OCI-LY7 (cell line): Measurements from ENCODE around the gene DNALI1. TPM values are rescaled to one million over a fixed set of nuclear protein-coding genes. Genes with fewer than 3 reads are reported as not detected.

Experiments used
- BruUV-seq: library from RNA; stranded (reverse); fragments of 400-500 nt; replicated peaks from 2 replicates; lab custom pipeline; 2021; lab: Mats Ljungman, UMichigan
- CTCF ChIA-PET: fragments of 300-600 bp; sonication (Branson Sonifier 250); formaldehyde crosslinking; loops from one replicate; lab custom pipeline; 2022; ENCODE audit warnings: antibody characterized with exemption; ENCODE audit not compliant: unreplicated experiment; lab: Charles Lee
- POLR2A ChIA-PET: fragments of 300-600 bp; sonication (Branson Sonifier 250); formaldehyde crosslinking; loops from one replicate; lab custom pipeline; 2022; ENCODE audit warnings: antibody characterized with exemption; lab: Charles Lee
- DNase-seq: peaks from one replicate; pipeline ENCODE4 v3.0.0-alpha.2; 2015; ENCODE audit warnings: low spot score
- H2AFZ ChIP-seq: fragments of 200-600 bp; sonication (generic), shearing (Covaris generic); 2 replicates; pipeline ENCODE4 v1.6.1; 2014; ENCODE audit warnings: mild to moderate bottlenecking, antibody characterized with exemption, low read length, moderate library complexity
- H3K27ac ChIP-seq: fragments of 200-600 bp; sonication (generic); 2 replicates; pipeline ENCODE4 v1.5.1; 2014; ENCODE audit warnings: mixed run types, low read depth, mild to moderate bottlenecking, moderate library complexity, low read length, inconsistent platforms; ENCODE audit not compliant: poor library complexity, severe bottlenecking
- H3K36me3 ChIP-seq: fragments of 200-600 bp; sonication (generic); 2 replicates; pipeline ENCODE4 v1.6.1; 2014; ENCODE audit warnings: mild to moderate bottlenecking, antibody characterized with exemption, low read length, moderate library complexity, mixed read lengths; ENCODE audit not compliant: insufficient read depth
- H3K4me1 ChIP-seq: fragments of 200-600 bp; sonication (generic); 2 replicates; pipeline ENCODE4 v1.5.1; 2014; ENCODE audit warnings: mild to moderate bottlenecking, low read length; ENCODE audit not compliant: insufficient read depth, poor library complexity, severe bottlenecking
- H3K4me2 ChIP-seq: fragments of 200-600 bp; sonication (generic); 2 replicates; pipeline ENCODE4 v1.6.1; 2014; ENCODE audit warnings: mild to moderate bottlenecking, low read length
- H3K4me3 ChIP-seq: fragments of 200-600 bp; sonication (generic); 2 replicates; pipeline ENCODE4 v1.5.1; 2014; ENCODE audit warnings: mild to moderate bottlenecking, low read depth, low read length; ENCODE audit not compliant: poor library complexity, severe bottlenecking
- H3K79me2 ChIP-seq: fragments of 200-600 bp; sonication (generic); 2 replicates; pipeline ENCODE4 v1.6.1; 2016; ENCODE audit warnings: low read depth, mild to moderate bottlenecking, low read length, moderate library complexity, mixed read lengths; ENCODE audit not compliant: insufficient read depth
- H3K9me2 ChIP-seq: fragments of 200-600 bp; sonication (generic); 2 replicates; pipeline ENCODE4 v1.6.1; 2016; ENCODE audit warnings: mild to moderate bottlenecking, low read length, mixed read lengths; ENCODE audit not compliant: insufficient read depth
- H3K9me3 ChIP-seq: fragments of 200-600 bp; sonication (generic); 2 replicates; pipeline ENCODE4 v1.6.1; 2014; ENCODE audit warnings: mild to moderate bottlenecking, mixed run types, low read length, mixed read lengths
- H4K20me1 ChIP-seq: fragments of 200-600 bp; sonication (generic); 2 replicates; pipeline ENCODE4 v1.6.1; 2014; ENCODE audit warnings: mild to moderate bottlenecking, antibody characterized with exemption, low read length, moderate library complexity, mixed read lengths; ENCODE audit not compliant: insufficient read depth
- CTCF ChIP-seq: fragments of 200-600 bp; sonication (generic); conservative IDR thresholded peaks from 2 replicates; pipeline ENCODE4 v1.5.1; 2014; ENCODE audit warnings: mild to moderate bottlenecking, antibody characterized with exemption, low read length, moderate library complexity, mixed read lengths
- EZH2phosphoT487 ChIP-seq: fragments of 200-600 bp; sonication (generic); IDR thresholded peaks from 2 replicates; pipeline ENCODE4 v1.6.1; 2018; ENCODE audit warnings: low read depth, borderline replicate concordance, mild to moderate bottlenecking, mixed run types, antibody characterized with exemption, low read length, moderate library complexity, mixed read lengths
- intact Hi-C: fragments of 100-400 bp; cut with micrococcal nuclease; formaldehyde crosslinking; loops from one replicate; pipeline ENCODE4 v1.10.0; 2022; ENCODE audit not compliant: unreplicated experiment
- total RNA-seq, 2 experiments: library from RNA; depleted of rRNA in 1 of 2; stranded (reverse); fragments of >200 nt in 1 of 2; shearing (Covaris generic) in 1 of 2; gene quantifications; 2 replicates each; pipeline ENCODE4 v1.2.3, GENCODE V29; 2014 to 2022

Gene DNALI1
- total RNA-seq, 2 experiments from 2014 or later, result not detected

- ChIA-PET CTCF (no interaction called here), POLR2A (interaction anchor here (1.3 kb wide), 1 partner anchor 83 kb away, joined by 3 read pairs; no protein-coding TSS in a partner anchor)
- Histone ChIP-seq H3K9me3 (no peaks in the 10 kb centered on the region), H3K79me2 (peaks cover 40% of the 10 kb centered on the region), H2AFZ (no peak overlapping the region), H3K4me1 (peaks cover 24% of the 10 kb centered on the region), H4K20me1 (peaks cover 24% of the 10 kb centered on the region), H3K4me2 (peak overlapping the region; percentile 87), H3K27ac (no peak overlapping the region), H3K4me3 (no peak overlapping the region), H3K36me3 (peaks cover 53% of the 10 kb centered on the region), H3K9me2 (no peaks in the 10 kb centered on the region)
- BruUV-seq, result no TSS peak
- no peak for DNase-seq
- intact Hi-C loops, result no loop called here
- no peak for TF ChIP-seq CTCF
These were observed 37.0 kb downstream of the DNALI1 start for GRCh38 chr1:37593726-37594125.

GRCh38 chr1:37595440-37596181 is 38.9 kb downstream of the DNALI1 start, which contains the start of gene GNL2:
Gene GNL2, minus strand, starts transcription at chr1:37595937. Its CDS starts 115 bp downstream, at chr1:37595822.
- Histone ChIP-seq H3K9me2 (no peaks in the 10 kb centered on the region), H3K79me2 (peaks cover 40% of the 10 kb centered on the region), H4K20me1 (peaks cover 24% of the 10 kb centered on the region), H3K4me2 (peak within 1 kb of the TSS; percentile 87), H3K27ac (peak within 1 kb of the TSS; percentile 44), H2AFZ (peak within 1 kb of the TSS; percentile 95), H3K36me3 (peaks cover 34% of the 10 kb centered on the region), H3K4me1 (peaks cover 24% of the 10 kb centered on the region), H3K4me3 (peak within 1 kb of the TSS; percentile 97), H3K9me3 (no peaks in the 10 kb centered on the region)
- POLR2A ChIA-PET, result interaction anchor here (0.6 to 1.6 kb wide), 6 partner anchors 10 to 120 kb away, joined by 4 to 7 read pairs (median 5); no protein-coding TSS in a partner anchor
- CTCF ChIA-PET, result interaction anchor here (0.7 to 1.1 kb wide), 3 partner anchors 81 to 111 kb away, joined by 3 to 4 read pairs (median 3); partner anchors contain the start of gene MEAF6
- no peak for TF ChIP-seq EZH2phosphoT487
- TF ChIP-seq CTCF, result no peak
- DNase-seq, result peak; percentile 97
- BruUV-seq, result no TSS peak
- intact Hi-C loops, result no loop called here
